ENCODE measurements around the gene HOXC11.

Gene HOXC11

GRCh38 chr12:53955776-53956250 lies 17.1 kb upstream of the HOXC11 start:
- DNase-seq (ENCODE audit: low read depth), result no peak
- no peak overlapping the region for H3K4me3 ChIP-seq (ENCODE audit: low read length)
- no peak for TF ChIP-seq CTCF (IDR thresholded peaks at IDR 0.05; ENCODE audit: insufficient read depth, low read depth, low read length, missing control alignments)

GRCh38 chr12:53956251-53956887 lies 16.6 kb upstream of the HOXC11 start:
- no peak for TF ChIP-seq CTCF (IDR thresholded peaks at IDR 0.05; ENCODE audit: insufficient read depth, low read depth, low read length, missing control alignments)
- H3K4me3 ChIP-seq (ENCODE audit: low read length), result no peak overlapping the region

GRCh38 chr12:53956914-53957536 lies 15.9 kb upstream of the HOXC11 start:
- no peak overlapping the region for H3K4me3 ChIP-seq (ENCODE audit: low read length)
- DNase-seq (ENCODE audit: low read depth), result no peak
- no peak for TF ChIP-seq CTCF (IDR thresholded peaks at IDR 0.05; ENCODE audit: insufficient read depth, low read depth, low read length, missing control alignments)

More at GRCh38 chr12:53956251-53956887, 16.6 kb upstream of the HOXC11 start:
- no peak for DNase-seq (ENCODE audit: low read depth)

GRCh38 chr12:53958128-53958527 lies 14.8 kb upstream of the HOXC11 start:
- TF ChIP-seq CTCF (IDR thresholded peaks at IDR 0.05; ENCODE audit: insufficient read depth, low read depth, low read length, missing control alignments), result no peak
- no peak overlapping the region for H3K4me3 ChIP-seq (ENCODE audit: low read length)
- DNase-seq (ENCODE audit: low read depth), result no peak

GRCh38 chr12:53959314-53959713 lies 13.6 kb upstream of the HOXC11 start:
- no peak for TF ChIP-seq CTCF (IDR thresholded peaks at IDR 0.05; ENCODE audit: insufficient read depth, low read depth, low read length, missing control alignments)
- DNase-seq (ENCODE audit: low read depth), result no peak
- H3K4me3 ChIP-seq (ENCODE audit: low read length), result no peak overlapping the region

- DNase-seq (ENCODE audit: low read depth), result no peak
- TF ChIP-seq CTCF (IDR thresholded peaks at IDR 0.05; ENCODE audit: insufficient read depth, low read depth, low read length, missing control alignments), result no peak
- no peak overlapping the region for H3K4me3 ChIP-seq (ENCODE audit: low read length)
These were observed 12.5 kb upstream of the HOXC11 start for GRCh38 chr12:53960187-53961024.
